Lower leg skin (tissue), 3 donors: ENCODE data around the gene SPRY4.

ENCODE experiments used
- CTCF ChIP-seq, 3 donors: fragments of 450-650 bp; IDR thresholded peaks; one replicate each; pipeline ENCODE4 v1.5.1; 2016; ENCODE audit warnings: antibody characterized with exemption in 3 of 3, mild to moderate bottlenecking in 3 of 3, moderate library complexity in 2 of 3
- POLR2A ChIP-seq, 2 donors: fragments of 450-650 bp; IDR thresholded peaks; one replicate each; pipeline ENCODE4 v1.6.1; 2016 to 2017; ENCODE audit warnings: antibody characterized with exemption in 2 of 2, mild to moderate bottlenecking in 1 of 2, moderate library complexity in 1 of 2

GRCh38 chr5:142350021-142350420 is 25.2 kb upstream of the SPRY4 start:
- TF ChIP-seq CTCF (IDR thresholded peaks at IDR 0.05), result no peak
- no peak for TF ChIP-seq POLR2A (IDR thresholded peaks at IDR 0.05)
